Stimulated activated CD8-positive, alpha-beta memory T cell treated with anti-CD3 and anti-CD28 coated beads, Interleukin-7, amount 100 ng/mL, for 48 hours (primary cell): Measurements from ENCODE around the gene FRG2C.
"Not testable (repeated sequence)": the region's sequence is repeated elsewhere in the genome, so short reads cannot be mapped to it uniquely, and the experiment has no call there.

ENCODE experiments used
- DNase-seq, 2 donors: peaks; one replicate each; pipeline ENCODE4 v3.0.0-alpha.2; 2020; ENCODE audit warnings: low read depth in 1 of 2; ENCODE audit errors: extremely low read depth in 1 of 2

The FRG2C gene

GRCh38 chr3:75669348-75670297 lies 5.5 kb downstream of the FRG2C start:
- not testable (repeated sequence) for DNase-seq

- DNase-seq = not testable (repeated sequence)
Observed at GRCh38 chr3:75670298-75671286, 6.5 kb downstream of the FRG2C start.

DNA sequence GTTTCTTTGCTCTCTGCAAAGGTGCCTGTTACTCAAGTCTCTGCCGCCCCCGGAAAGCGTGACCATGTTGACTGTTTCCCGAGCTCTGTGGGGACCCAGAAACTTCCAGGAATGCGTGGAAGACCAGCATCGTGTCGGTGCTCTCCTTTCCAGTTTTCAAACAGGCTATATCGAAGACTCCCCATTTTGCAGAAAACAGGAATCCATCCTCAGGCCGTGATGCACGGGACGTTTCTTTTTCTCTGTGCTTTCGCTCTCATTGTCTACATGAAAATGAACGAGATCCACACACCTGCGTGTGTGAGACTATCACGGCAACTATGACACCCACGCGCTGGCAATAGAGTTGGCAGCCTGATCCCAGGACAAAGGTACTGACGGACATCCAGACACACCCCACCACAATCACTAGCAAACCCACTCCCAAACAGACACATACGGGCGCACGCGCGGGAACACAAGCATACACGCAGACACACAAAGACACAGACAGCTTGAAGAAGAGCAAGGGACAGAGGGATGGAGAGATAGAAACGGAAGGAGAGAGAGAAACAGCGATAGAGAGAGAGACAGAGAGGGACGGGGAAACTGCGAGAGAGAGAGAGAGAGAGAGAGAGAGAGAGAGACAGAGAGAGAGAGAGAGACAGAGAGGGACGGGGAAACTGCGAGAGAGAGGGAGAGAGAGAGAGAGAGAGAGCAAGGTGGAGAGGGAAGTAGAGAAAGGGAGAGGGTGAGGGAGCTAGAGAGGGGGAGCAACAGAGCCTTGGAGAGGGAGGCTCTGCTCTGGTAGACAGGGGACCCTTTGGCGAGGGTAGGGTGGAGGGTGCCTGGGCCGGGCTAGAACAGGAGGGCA lies 7.4 kb downstream of the FRG2C start:
- DNase-seq = not testable (repeated sequence)

GRCh38 chr3:75672140-75672775 lies 8.1 kb downstream of the FRG2C start:
- not testable (repeated sequence) for DNase-seq

DNA sequence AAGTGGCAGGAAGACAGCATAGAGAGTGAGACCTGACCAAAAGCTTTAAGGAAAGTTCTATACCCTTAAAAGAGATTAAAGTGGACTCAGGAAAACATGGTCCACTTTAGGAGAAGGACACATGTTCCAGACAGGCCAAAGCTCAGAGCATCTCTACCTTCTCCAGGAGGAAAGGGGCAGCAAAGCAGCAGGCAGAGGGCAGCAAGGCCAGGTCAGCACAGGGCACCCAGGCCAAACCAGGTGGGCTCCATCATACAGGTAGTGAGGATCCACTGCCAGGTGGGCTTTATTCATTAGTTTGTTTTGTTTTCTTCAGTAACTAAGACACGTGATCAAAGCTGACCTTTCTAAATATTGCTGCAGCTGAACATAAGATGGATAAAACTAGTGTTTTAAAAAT lies 19.8 kb downstream of the FRG2C start:
- not testable (repeated sequence) for DNase-seq

GRCh38 chr3:75687323-75687722 lies 23.2 kb downstream of the FRG2C start:
- DNase-seq = no peak

DNA sequence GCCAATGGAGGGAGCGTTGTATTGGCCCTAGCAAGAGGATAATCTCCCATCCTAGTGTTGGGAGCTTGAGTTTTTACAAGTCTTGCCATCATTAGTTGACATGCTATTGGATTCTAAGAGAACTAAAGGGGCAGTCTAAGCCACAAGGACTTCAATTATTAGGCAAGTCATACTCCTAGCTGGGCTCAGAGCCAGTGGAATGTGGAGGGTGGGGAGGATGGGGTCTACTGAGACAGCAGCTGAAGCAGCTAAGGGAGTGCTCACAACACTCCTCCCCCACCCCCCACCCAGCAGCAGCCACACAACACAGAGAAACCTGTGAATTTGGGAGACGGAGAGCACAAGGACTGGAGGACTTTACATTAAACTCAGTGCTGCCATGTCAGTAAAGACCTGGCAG lies 27.9 kb downstream of the FRG2C start:
- no peak for DNase-seq
